HL-60 (cell line): ENCODE data around the gene GRXCR1.

Source experiments
- DNase-seq, 2 experiments: peaks; one replicate each; pipeline ENCODE4 v3.0.0-alpha.2; 2010 to 2020; ENCODE audit warnings: low read depth in 1 of 2, low spot score in 1 of 2
- H3K27ac ChIP-seq: fragments of 250-450 bp; sonication (Bioruptor Pico); replicated peaks from 2 replicates; pipeline ENCODE4 v1.5.1; 2020; ENCODE audit warnings: mild to moderate bottlenecking, moderate library complexity
- H3K27me3 ChIP-seq: fragments of 250-450 bp; sonication (Bioruptor Pico); 2 replicates; pipeline ENCODE4 v1.5.1; 2021; ENCODE audit warnings: mild to moderate bottlenecking, moderate library complexity; ENCODE audit not compliant: insufficient read depth, poor library complexity, severe bottlenecking
- H3K4me3 ChIP-seq: replicated peaks from 2 replicates; pipeline ENCODE4 v1.5.1; 2011; ENCODE audit warnings: mild to moderate bottlenecking, control low read depth, low read length; ENCODE audit not compliant: insufficient read depth
- GABPA ChIP-seq: IDR thresholded peaks from 2 replicates; pipeline ENCODE4 v1.6.1; 2012; ENCODE audit warnings: low read depth
- POLR2AphosphoS5 ChIP-seq: IDR thresholded peaks from 2 replicates; pipeline ENCODE4 v1.6.1; 2012; ENCODE audit warnings: low read depth
- SPI1 ChIP-seq: IDR thresholded peaks from 2 replicates; pipeline ENCODE4 v1.6.1; 2012; ENCODE audit warnings: low read depth, mild to moderate bottlenecking, borderline replicate concordance
- TF ChIP-seq, protein P1 (sequence below): IDR thresholded peaks from 2 replicates; pipeline ENCODE4 v1.6.1; 2012; ENCODE audit warnings: low read depth; ENCODE audit not compliant: insufficient replicate concordance
- TF ChIP-seq, protein P2 (sequence below): IDR thresholded peaks from one replicate; pipeline ENCODE4 v1.5.1; 2011; ENCODE audit warnings: low read length, control low read depth, inconsistent platforms; ENCODE audit not compliant: insufficient read depth

Gene GRXCR1

DNA sequence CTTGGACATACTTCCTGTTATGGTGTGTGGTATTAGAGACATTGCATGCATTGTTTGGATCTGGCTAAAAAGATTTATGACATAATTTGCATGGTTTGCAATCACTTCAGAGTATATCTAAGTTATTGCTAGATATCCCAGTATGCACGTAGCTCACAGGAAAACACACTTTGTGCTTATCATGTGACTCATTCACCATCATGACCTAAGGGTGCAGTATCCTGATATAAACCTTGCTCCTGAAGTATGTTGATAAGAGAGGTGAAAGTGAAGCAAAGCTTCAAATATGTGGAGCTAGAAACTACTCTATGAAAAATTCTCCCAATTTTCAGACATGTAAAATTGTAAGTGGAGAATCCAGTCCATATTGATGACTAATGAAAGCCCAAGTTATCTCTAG, 46.9 kb upstream of the GRXCR1 start:
- no peak for DNase-seq
- TF ChIP-seq SPI1, result no peak
- TF ChIP-seq GABPA, result no peak
- no peak for TF ChIP-seq POLR2AphosphoS5
- TF ChIP-seq, protein P1, sequence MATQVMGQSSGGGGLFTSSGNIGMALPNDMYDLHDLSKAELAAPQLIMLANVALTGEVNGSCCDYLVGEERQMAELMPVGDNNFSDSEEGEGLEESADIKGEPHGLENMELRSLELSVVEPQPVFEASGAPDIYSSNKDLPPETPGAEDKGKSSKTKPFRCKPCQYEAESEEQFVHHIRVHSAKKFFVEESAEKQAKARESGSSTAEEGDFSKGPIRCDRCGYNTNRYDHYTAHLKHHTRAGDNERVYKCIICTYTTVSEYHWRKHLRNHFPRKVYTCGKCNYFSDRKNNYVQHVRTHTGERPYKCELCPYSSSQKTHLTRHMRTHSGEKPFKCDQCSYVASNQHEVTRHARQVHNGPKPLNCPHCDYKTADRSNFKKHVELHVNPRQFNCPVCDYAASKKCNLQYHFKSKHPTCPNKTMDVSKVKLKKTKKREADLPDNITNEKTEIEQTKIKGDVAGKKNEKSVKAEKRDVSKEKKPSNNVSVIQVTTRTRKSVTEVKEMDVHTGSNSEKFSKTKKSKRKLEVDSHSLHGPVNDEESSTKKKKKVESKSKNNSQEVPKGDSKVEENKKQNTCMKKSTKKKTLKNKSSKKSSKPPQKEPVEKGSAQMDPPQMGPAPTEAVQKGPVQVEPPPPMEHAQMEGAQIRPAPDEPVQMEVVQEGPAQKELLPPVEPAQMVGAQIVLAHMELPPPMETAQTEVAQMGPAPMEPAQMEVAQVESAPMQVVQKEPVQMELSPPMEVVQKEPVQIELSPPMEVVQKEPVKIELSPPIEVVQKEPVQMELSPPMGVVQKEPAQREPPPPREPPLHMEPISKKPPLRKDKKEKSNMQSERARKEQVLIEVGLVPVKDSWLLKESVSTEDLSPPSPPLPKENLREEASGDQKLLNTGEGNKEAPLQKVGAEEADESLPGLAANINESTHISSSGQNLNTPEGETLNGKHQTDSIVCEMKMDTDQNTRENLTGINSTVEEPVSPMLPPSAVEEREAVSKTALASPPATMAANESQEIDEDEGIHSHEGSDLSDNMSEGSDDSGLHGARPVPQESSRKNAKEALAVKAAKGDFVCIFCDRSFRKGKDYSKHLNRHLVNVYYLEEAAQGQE, result no peak
- TF ChIP-seq, protein P2, sequence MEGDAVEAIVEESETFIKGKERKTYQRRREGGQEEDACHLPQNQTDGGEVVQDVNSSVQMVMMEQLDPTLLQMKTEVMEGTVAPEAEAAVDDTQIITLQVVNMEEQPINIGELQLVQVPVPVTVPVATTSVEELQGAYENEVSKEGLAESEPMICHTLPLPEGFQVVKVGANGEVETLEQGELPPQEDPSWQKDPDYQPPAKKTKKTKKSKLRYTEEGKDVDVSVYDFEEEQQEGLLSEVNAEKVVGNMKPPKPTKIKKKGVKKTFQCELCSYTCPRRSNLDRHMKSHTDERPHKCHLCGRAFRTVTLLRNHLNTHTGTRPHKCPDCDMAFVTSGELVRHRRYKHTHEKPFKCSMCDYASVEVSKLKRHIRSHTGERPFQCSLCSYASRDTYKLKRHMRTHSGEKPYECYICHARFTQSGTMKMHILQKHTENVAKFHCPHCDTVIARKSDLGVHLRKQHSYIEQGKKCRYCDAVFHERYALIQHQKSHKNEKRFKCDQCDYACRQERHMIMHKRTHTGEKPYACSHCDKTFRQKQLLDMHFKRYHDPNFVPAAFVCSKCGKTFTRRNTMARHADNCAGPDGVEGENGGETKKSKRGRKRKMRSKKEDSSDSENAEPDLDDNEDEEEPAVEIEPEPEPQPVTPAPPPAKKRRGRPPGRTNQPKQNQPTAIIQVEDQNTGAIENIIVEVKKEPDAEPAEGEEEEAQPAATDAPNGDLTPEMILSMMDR, result no peak
- H3K4me3 ChIP-seq, result no peak overlapping the region
- H3K27me3 ChIP-seq, result no peaks in the 10 kb centered on the region
- H3K27ac ChIP-seq, result no peak overlapping the region

DNA sequence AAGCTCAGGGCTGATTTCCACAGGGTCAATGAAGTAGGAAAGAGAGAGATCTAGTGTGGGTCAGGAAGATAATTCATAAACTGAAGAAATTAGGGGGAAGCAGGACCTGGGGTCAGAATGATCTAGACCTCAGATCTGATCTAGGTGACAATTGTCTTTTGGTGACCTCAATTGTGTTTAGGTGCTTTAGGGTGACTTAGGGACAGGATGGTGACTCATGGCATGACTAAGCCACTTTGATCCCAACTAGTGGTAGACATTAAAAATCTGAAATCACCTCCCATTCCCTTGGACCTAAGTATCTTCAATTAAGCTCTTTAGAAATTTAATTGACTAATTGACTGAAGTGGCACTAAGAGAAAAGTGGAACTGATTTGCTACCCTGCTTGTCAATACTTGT, 36.7 kb upstream of the GRXCR1 start:
- no peak overlapping the region for H3K27ac ChIP-seq
- no peak overlapping the region for H3K4me3 ChIP-seq
- DNase-seq, result no peak
- TF ChIP-seq SPI1 (no peak), POLR2AphosphoS5 (no peak), GABPA (no peak)
- TF ChIP-seq, protein P2, result no peak
- TF ChIP-seq, protein P1, result no peak
- no peaks in the 10 kb centered on the region for H3K27me3 ChIP-seq

DNA sequence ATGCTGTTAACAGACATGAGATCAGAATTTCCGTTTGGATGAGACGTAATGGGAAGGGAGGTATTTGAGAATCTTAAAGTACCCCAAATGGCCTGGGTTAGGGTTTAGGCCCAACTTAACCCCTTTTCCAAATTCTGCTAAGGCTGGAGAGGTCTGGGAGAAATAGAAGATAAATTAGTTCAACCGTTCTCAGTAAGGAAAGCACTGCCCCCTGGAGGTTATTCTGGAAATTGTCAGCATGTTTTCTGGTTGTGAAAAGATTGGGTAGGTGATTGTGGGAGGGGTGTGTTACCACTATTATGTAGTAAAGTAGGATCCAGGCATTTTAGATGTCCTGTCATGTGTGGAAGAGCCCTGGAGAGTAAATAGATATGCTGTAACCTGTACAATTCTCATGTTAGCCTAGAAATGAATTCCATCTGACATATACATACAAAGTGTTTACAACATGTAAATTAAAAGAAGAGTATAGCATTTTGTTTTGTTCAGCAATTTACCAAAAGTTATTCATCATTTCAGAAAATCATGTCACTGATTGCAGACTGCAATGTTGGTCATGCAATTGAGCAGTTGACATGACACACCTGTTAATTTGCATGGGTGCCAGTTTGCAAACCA, 26.8 kb upstream of the GRXCR1 start:
- DNase-seq, result peak in 1 of 2 experiments; percentile 41
- H3K27ac ChIP-seq, result no peak overlapping the region
- TF ChIP-seq GABPA (no peak), POLR2AphosphoS5 (no peak)
- TF ChIP-seq, protein P2, result peak; percentile 49
- TF ChIP-seq, protein P1, result no peak
- no peaks in the 10 kb centered on the region for H3K27me3 ChIP-seq
- H3K4me3 ChIP-seq, result no peak overlapping the region
